ENCODE results near the gene KIF26B.

Gene KIF26B

GRCh38 chr1:245512980-245513578, 358.3 kb downstream of the KIF26B start:
- no peak for DNase-seq (ENCODE audit: low read depth)

GRCh38 chr1:245516284-245516759, 361.5 kb downstream of the KIF26B start:
- DNase-seq (ENCODE audit: low read depth): no peak

GRCh38 chr1:245520611-245521010, 365.8 kb downstream of the KIF26B start:
- DNase-seq (ENCODE audit: low read depth): no peak

- no peak for DNase-seq (ENCODE audit: low read depth)
Measured at GRCh38 chr1:245526141-245526540, 371.4 kb downstream of the KIF26B start.

- DNase-seq (ENCODE audit: low read depth): no peak
Measured at GRCh38 chr1:245528258-245528635, 373.5 kb downstream of the KIF26B start.

GRCh38 chr1:245530937-245531336, 376.2 kb downstream of the KIF26B start:
- DNase-seq (ENCODE audit: low read depth): no peak

- DNase-seq (ENCODE audit: low read depth): peak; percentile 2
Measured at GRCh38 chr1:245537992-245538391, 383.2 kb downstream of the KIF26B start.

- no peak for DNase-seq (ENCODE audit: low read depth)
Measured at GRCh38 chr1:245538671-245539070, 383.9 kb downstream of the KIF26B start.

GRCh38 chr1:245541369-245541768, 386.6 kb downstream of the KIF26B start:
- no peak for DNase-seq (ENCODE audit: low read depth)

GRCh38 chr1:245542365-245542764, 387.6 kb downstream of the KIF26B start:
- DNase-seq (ENCODE audit: low read depth): no peak

GRCh38 chr1:245544236-245544635, 389.5 kb downstream of the KIF26B start:
- DNase-seq (ENCODE audit: low read depth): no peak

- no peak for DNase-seq (ENCODE audit: low read depth)
Measured at GRCh38 chr1:245546875-245547274, 392.1 kb downstream of the KIF26B start.

- no peak for DNase-seq (ENCODE audit: low read depth)
Measured at GRCh38 chr1:245549996-245550719, 395.4 kb downstream of the KIF26B start.

- DNase-seq (ENCODE audit: low read depth): no peak
Measured at GRCh38 chr1:245550720-245551043, 395.9 kb downstream of the KIF26B start.

- no peak for DNase-seq (ENCODE audit: low read depth)
Measured at GRCh38 chr1:245551536-245551935, 396.8 kb downstream of the KIF26B start.

GRCh38 chr1:245552331-245552730, 397.5 kb downstream of the KIF26B start:
- no peak for DNase-seq (ENCODE audit: low read depth)

- DNase-seq (ENCODE audit: low read depth): no peak
Measured at GRCh38 chr1:245556057-245556456, 401.3 kb downstream of the KIF26B start.

- DNase-seq (ENCODE audit: low read depth): no peak
Measured at GRCh38 chr1:245558069-245558468, 403.3 kb downstream of the KIF26B start.

- DNase-seq (ENCODE audit: low read depth): no peak
Measured at GRCh38 chr1:245560316-245560859, 405.6 kb downstream of the KIF26B start.

GRCh38 chr1:245561665-245562234, 407.0 kb downstream of the KIF26B start:
- DNase-seq (ENCODE audit: low read depth): no peak

- DNase-seq (ENCODE audit: low read depth): no peak
Measured at GRCh38 chr1:245566134-245566533, 411.3 kb downstream of the KIF26B start.

GRCh38 chr1:245566952-245567351, 412.2 kb downstream of the KIF26B start:
- DNase-seq (ENCODE audit: low read depth): no peak

- no peak for DNase-seq (ENCODE audit: low read depth)
Measured at GRCh38 chr1:245571815-245572294, 417.1 kb downstream of the KIF26B start.
